K562 (cell line): ENCODE data around the gene SESN2. TPM values are rescaled to one million over a fixed set of nuclear protein-coding genes. Genes with fewer than 3 reads are reported as not detected.

Experiments
- AFF1 ChIP-seq, 2 experiments: fragments of 450-650 bp; IDR thresholded peaks; 2 replicates each; pipeline ENCODE4 v1.6.1; 2018; ENCODE audit warnings: mild to moderate bottlenecking in 2 of 2, low read depth in 1 of 2; ENCODE audit not compliant: partially characterized antibody in 2 of 2
- CHCHD3 ChIP-seq: fragments of 250-450 bp; sonication (Bioruptor Pico); IDR thresholded peaks from 2 replicates; pipeline ENCODE4 v2.1.2; 2022; ENCODE audit warnings: mild to moderate bottlenecking
- ILF3 ChIP-seq: fragments of 450-650 bp; IDR thresholded peaks from 2 replicates; pipeline ENCODE4 v1.6.1; 2018; ENCODE audit warnings: antibody characterized with exemption, mild to moderate bottlenecking, moderate library complexity, borderline replicate concordance
- MAFG ChIP-seq: fragments of 450-650 bp; conservative IDR thresholded peaks from 2 replicates; pipeline ENCODE4 v1.6.1; 2016; ENCODE audit warnings: missing genetic modification characterization, missing compliant biosample characterization
- MCM3 ChIP-seq: fragments of 450-650 bp; IDR thresholded peaks from 2 replicates; pipeline ENCODE4 v1.6.1; 2016
- MTA3 ChIP-seq: fragments of 450-650 bp; formaldehyde crosslinking; IDR thresholded peaks from 2 replicates; pipeline ENCODE4 v1.6.1; 2017; ENCODE audit warnings: mild to moderate bottlenecking, borderline replicate concordance
- NFYB ChIP-seq: IDR thresholded peaks from 2 replicates; pipeline ENCODE4 v1.6.1; 2011; ENCODE audit warnings: mild to moderate bottlenecking, moderate library complexity; ENCODE audit not compliant: insufficient read length; ENCODE audit errors: extremely low read depth
- PML ChIP-seq: IDR thresholded peaks from 2 replicates; pipeline ENCODE4 v1.6.1; 2012; ENCODE audit warnings: low read length, inconsistent platforms
- PYGO2 ChIP-seq: fragments of 450-650 bp; IDR thresholded peaks from 2 replicates; pipeline ENCODE4 v1.6.1; 2016; ENCODE audit warnings: mild to moderate bottlenecking, missing genetic modification characterization, moderate library complexity, missing compliant biosample characterization
- THAP12 ChIP-seq: fragments of 250-450 bp; sonication (Bioruptor Pico); IDR thresholded peaks from 2 replicates; pipeline ENCODE4 v1.9.0; 2021; ENCODE audit warnings: mild to moderate bottlenecking, inconsistent platforms
- ZBTB12 ChIP-seq: fragments of 250-450 bp; sonication (Bioruptor Pico); IDR thresholded peaks from 2 replicates; pipeline ENCODE4 v1.4.0; 2020
- ZNF184 ChIP-seq: sonication (generic); formaldehyde crosslinking; IDR thresholded peaks from 2 replicates; pipeline ENCODE4 v1.5.0; 2020; ENCODE audit warnings: missing genetic modification reagents
- ZNF23 ChIP-seq: fragments of 250-450 bp; sonication (Bioruptor Pico); IDR thresholded peaks from 2 replicates; pipeline ENCODE4 v1.4.0; 2020; ENCODE audit warnings: mild to moderate bottlenecking
- ZNF707 ChIP-seq: fragments of 250-450 bp; sonication (Bioruptor Pico); conservative IDR thresholded peaks from 2 replicates; pipeline ENCODE4 v1.8.0; 2022; ENCODE audit warnings: inconsistent platforms, mild to moderate bottlenecking, moderate library complexity
- polyA plus RNA-seq, 8 experiments: library from polyadenylated mRNA; depleted of rRNA in 4 of 8; stranded (reverse) in 5 of 8; unstranded in 3 of 8; fragments of >200 nt; fragmentation: Nextera tagmentation in 2 of 8; fragmentation: Illumina TruSeq in 1 of 8; extraction: Ambion mirVana in 2 of 8; extraction: Trizol in 1 of 8; gene quantifications; 2 replicates each; pipeline versions ENCODE4 v1.2.1 to v1.2.3, GENCODE V29; 2011 to 2014; ENCODE audit warnings: inconsistent platforms in 1 of 8, missing spikeins in 1 of 8
- total RNA-seq, 7 experiments: library from RNA; depleted of rRNA in 6 of 7; stranded (reverse); fragments of >200 nt in 6 of 7; fragmentation: Illumina TruSeq in 2 of 7; extraction: Trizol in 2 of 7; gene quantifications; 2 replicates each; pipeline versions ENCODE4 v1.2.1 to v1.2.3, GENCODE V29; 2011 to 2021; ENCODE audit warnings: low replicate concordance in 1 of 7
- TF ChIP-seq, protein P1 (sequence below): fragments of 250-450 bp; sonication (Bioruptor Pico); IDR thresholded peaks from 2 replicates; pipeline ENCODE4 v1.4.0; 2020; ENCODE audit warnings: borderline replicate concordance

SESN2 gene
- total and polyA plus RNA-seq, 9 of the 15 experiments (the other 6 are each of a cell fraction or from before 2014, with no cell fraction given) = 3.7 to 71.3 (median 16.8) TPM

- peak; percentile 57; the same call in 1 of the 2 replicates for TF ChIP-seq THAP12 (CRISPR knock-in tag)
- no peak for TF ChIP-seq ZBTB12 (CRISPR knock-in tag)
- TF ChIP-seq ZNF184 (CRISPR knock-in tag) = no peak
- TF ChIP-seq MCM3 = no peak
- TF ChIP-seq NFYB = no peak
- TF ChIP-seq PYGO2 = no peak
- no peak for TF ChIP-seq ZNF23 (CRISPR knock-in tag)
- no peak for TF ChIP-seq ILF3
- TF ChIP-seq MTA3 = peak; percentile 64; the same call in 1 of the 2 replicates
- TF ChIP-seq MAFG (tag) = peak; percentile 70; the same call in 1 of the 2 replicates
- TF ChIP-seq, protein P1, sequence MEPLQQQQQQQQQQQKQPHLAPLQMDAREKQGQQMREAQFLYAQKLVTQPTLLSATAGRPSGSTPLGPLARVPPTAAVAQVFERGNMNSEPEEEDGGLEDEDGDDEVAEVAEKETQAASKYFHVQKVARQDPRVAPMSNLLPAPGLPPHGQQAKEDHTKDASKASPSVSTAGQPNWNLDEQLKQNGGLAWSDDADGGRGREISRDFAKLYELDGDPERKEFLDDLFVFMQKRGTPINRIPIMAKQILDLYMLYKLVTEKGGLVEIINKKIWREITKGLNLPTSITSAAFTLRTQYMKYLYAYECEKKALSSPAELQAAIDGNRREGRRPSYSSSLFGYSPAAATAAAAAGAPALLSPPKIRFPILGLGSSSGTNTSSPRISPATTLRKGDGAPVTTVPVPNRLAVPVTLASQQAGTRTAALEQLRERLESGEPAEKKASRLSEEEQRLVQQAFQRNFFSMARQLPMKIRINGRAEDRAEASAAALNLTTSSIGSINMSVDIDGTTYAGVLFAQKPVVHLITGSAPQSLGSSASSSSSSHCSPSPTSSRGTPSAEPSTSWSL (CRISPR knock-in tag) = no peak
- no peak for TF ChIP-seq CHCHD3 (CRISPR knock-in tag)
- no peak for TF ChIP-seq ZNF707 (CRISPR knock-in tag)
- peak in 1 of 2 experiments; percentile 39 for TF ChIP-seq AFF1 (IDR thresholded peaks at IDR 0.05; ENCODE audit: low read depth in 1 of 2, partially characterized antibody in 2 of 2)
- no peak for TF ChIP-seq PML
Observed at GRCh38 chr1:28248273-28249012, 10.9 kb upstream of the SESN2 start (continued).
